Measurements from ENCODE around the gene ESRRA. TPM values are rescaled to one million over a fixed set of nuclear protein-coding genes. Genes with fewer than 3 reads are reported as not detected.

The ESRRA gene
- polyA plus RNA-seq, 1 donor from 2014 or later = 29.0 TPM

DNA sequence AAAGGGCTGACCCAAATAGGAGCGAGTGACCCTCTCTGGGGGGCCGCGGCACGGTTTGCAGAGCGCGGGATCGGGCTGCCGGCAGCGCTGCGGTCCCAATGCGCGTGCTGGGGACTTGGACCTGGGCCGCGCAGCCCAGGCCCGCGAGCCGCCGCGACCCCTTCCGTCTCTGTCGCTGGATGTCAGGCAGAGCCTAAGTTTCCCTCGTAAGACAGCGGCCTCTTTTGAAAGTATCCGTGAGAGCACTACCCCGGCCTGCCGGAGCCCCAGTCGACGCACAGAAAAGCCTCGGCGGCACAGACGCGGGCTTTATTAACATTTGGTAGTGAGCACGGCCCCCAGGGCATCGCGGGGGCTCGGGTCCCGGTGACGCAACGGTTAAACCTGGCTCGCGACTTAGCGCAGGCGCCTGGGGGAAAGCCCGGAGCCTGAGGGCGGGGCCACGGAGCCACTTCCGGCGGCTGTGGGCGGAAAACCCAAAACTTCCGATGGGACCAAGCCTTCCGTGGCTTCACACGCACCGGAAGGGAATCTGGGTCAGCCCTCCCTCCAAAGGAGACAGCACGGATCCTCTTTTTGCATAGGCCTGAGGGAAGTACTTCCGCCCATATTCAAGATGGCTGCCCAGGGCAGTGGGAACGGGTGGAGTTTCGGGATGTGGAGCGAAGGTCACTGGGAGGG is 35.6 kb upstream of the ESRRA start:
- H3K9ac ChIP-seq (ENCODE audit: low read length) = peak overlapping the region; percentile 87
- no peaks in the 10 kb centered on the region for H4K20me1 ChIP-seq (ENCODE audit: insufficient read depth)
- no peaks in the 10 kb centered on the region for H3K36me3 ChIP-seq (ENCODE audit: insufficient read depth, low read length)
- peaks cover 6% of the 10 kb centered on the region for H3F3A ChIP-seq (ENCODE audit: insufficient read depth, low read length, poor library complexity, severe bottlenecking)
- TF ChIP-seq, protein P1, sequence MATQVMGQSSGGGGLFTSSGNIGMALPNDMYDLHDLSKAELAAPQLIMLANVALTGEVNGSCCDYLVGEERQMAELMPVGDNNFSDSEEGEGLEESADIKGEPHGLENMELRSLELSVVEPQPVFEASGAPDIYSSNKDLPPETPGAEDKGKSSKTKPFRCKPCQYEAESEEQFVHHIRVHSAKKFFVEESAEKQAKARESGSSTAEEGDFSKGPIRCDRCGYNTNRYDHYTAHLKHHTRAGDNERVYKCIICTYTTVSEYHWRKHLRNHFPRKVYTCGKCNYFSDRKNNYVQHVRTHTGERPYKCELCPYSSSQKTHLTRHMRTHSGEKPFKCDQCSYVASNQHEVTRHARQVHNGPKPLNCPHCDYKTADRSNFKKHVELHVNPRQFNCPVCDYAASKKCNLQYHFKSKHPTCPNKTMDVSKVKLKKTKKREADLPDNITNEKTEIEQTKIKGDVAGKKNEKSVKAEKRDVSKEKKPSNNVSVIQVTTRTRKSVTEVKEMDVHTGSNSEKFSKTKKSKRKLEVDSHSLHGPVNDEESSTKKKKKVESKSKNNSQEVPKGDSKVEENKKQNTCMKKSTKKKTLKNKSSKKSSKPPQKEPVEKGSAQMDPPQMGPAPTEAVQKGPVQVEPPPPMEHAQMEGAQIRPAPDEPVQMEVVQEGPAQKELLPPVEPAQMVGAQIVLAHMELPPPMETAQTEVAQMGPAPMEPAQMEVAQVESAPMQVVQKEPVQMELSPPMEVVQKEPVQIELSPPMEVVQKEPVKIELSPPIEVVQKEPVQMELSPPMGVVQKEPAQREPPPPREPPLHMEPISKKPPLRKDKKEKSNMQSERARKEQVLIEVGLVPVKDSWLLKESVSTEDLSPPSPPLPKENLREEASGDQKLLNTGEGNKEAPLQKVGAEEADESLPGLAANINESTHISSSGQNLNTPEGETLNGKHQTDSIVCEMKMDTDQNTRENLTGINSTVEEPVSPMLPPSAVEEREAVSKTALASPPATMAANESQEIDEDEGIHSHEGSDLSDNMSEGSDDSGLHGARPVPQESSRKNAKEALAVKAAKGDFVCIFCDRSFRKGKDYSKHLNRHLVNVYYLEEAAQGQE (IDR thresholded peaks at IDR 0.05; ENCODE audit: borderline replicate concordance) = no peak
- TF ChIP-seq EZH2 (IDR thresholded peaks at IDR 0.05; ENCODE audit: borderline replicate concordance, insufficient read depth, low read length, poor library complexity, severe bottlenecking) = no peak
- peak; percentile 49 for TF ChIP-seq TAF1 (IDR thresholded peaks at IDR 0.05; ENCODE audit: low read depth)
- TF ChIP-seq POLR2AphosphoS5 (IDR thresholded peaks at IDR 0.05) = peak; percentile 76
- peak; percentile 70 for TF ChIP-seq SMC3 (conservative IDR thresholded peaks at IDR 0.05; ENCODE audit: poor library complexity)
- peak; percentile 70 for TF ChIP-seq RAD21 (conservative IDR thresholded peaks at IDR 0.05)
- TF ChIP-seq, protein P2, sequence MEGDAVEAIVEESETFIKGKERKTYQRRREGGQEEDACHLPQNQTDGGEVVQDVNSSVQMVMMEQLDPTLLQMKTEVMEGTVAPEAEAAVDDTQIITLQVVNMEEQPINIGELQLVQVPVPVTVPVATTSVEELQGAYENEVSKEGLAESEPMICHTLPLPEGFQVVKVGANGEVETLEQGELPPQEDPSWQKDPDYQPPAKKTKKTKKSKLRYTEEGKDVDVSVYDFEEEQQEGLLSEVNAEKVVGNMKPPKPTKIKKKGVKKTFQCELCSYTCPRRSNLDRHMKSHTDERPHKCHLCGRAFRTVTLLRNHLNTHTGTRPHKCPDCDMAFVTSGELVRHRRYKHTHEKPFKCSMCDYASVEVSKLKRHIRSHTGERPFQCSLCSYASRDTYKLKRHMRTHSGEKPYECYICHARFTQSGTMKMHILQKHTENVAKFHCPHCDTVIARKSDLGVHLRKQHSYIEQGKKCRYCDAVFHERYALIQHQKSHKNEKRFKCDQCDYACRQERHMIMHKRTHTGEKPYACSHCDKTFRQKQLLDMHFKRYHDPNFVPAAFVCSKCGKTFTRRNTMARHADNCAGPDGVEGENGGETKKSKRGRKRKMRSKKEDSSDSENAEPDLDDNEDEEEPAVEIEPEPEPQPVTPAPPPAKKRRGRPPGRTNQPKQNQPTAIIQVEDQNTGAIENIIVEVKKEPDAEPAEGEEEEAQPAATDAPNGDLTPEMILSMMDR (IDR thresholded peaks at IDR 0.05; ENCODE audit: poor library complexity, severe bottlenecking) = peak; percentile 62
- peak; percentile 71 for TF ChIP-seq MXI1 (conservative IDR thresholded peaks at IDR 0.05; ENCODE audit: poor library complexity, severe bottlenecking)
- peak; percentile 39 for TF ChIP-seq EP300 (conservative IDR thresholded peaks at IDR 0.05; ENCODE audit: poor library complexity, severe bottlenecking)
- peak overlapping the region; percentile 96 for H3K4me3 ChIP-seq (ENCODE audit: low read length)
- peak overlapping the region; percentile 87 for H3K27ac ChIP-seq (ENCODE audit: low read length)
- no peaks in the 10 kb centered on the region for H3K79me2 ChIP-seq (replicated peaks; ENCODE audit: insufficient read depth, low read length)
- H3K27me3 ChIP-seq (ENCODE audit: insufficient read depth, low read depth, low read length) = no peaks in the 10 kb centered on the region
- no peaks in the 10 kb centered on the region for H3K9me3 ChIP-seq (ENCODE audit: low read length)
- peak overlapping the region; percentile 45 for H2AFZ ChIP-seq (ENCODE audit: low read depth, low read length)
- H3K9me2 ChIP-seq (ENCODE audit: insufficient read depth, low read length) = no peaks in the 10 kb centered on the region
- H3K4me2 ChIP-seq (ENCODE audit: low read length) = peak overlapping the region; percentile 97

DNA sequence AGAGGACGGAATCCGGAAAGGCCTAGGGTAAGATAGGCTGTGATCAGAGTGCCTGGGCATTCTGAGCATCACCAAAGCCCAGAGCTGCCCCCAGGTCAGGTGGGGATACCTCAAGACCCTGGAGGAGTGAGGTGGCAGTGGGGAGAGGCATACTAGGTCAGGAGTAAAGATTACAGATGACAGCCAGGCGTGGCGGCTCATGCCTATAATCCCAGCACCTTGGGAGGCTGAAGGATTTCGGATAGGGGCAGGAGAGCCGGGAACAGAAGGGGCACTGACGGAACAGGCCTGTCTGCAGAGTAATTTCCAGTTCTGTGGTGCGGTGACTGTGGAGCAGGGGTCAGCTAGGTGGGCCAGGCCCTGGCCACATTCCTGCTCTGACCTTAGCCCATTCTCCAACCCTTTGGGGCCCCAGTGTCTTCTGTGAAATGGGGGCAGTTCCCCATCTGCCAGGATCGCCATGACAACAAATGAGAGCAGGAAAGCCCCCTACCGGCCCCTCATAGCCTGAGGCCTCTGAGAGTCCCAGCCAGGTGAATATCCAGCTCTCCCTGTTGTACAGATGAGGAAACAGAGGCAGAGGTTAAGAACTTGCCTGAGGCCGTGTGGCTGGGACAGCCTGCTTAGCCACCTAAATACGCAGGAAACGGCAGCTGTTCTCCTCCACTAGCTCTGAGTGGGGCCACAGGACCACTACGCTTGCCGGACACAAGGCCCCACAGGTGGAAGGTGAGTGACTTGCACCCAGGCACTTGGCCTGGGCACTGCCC is 30.1 kb upstream of the ESRRA start:
- H3K9ac ChIP-seq (ENCODE audit: low read length) = no peak overlapping the region
- no peak for TF ChIP-seq POLR2AphosphoS5 (IDR thresholded peaks at IDR 0.05)
- TF ChIP-seq SMC3 (conservative IDR thresholded peaks at IDR 0.05; ENCODE audit: poor library complexity) = no peak
- TF ChIP-seq, protein P1 (IDR thresholded peaks at IDR 0.05; ENCODE audit: borderline replicate concordance) = no peak
- no peak for TF ChIP-seq MXI1 (conservative IDR thresholded peaks at IDR 0.05; ENCODE audit: poor library complexity, severe bottlenecking)
- TF ChIP-seq TAF1 (IDR thresholded peaks at IDR 0.05; ENCODE audit: low read depth) = no peak
- no peak for TF ChIP-seq RAD21 (conservative IDR thresholded peaks at IDR 0.05)
- no peak for TF ChIP-seq EZH2 (IDR thresholded peaks at IDR 0.05; ENCODE audit: borderline replicate concordance, insufficient read depth, low read length, poor library complexity, severe bottlenecking)
- no peaks in the 10 kb centered on the region for H3K27me3 ChIP-seq (ENCODE audit: insufficient read depth, low read depth, low read length)
- no peaks in the 10 kb centered on the region for H3K9me3 ChIP-seq (ENCODE audit: low read length)
- H3K79me2 ChIP-seq (replicated peaks; ENCODE audit: insufficient read depth, low read length) = no peaks in the 10 kb centered on the region
- no peak overlapping the region for H3K27ac ChIP-seq (ENCODE audit: low read length)
- H3K4me3 ChIP-seq (ENCODE audit: low read length) = no peak overlapping the region
- no peaks in the 10 kb centered on the region for H4K20me1 ChIP-seq (ENCODE audit: insufficient read depth)
- no peak overlapping the region for H2AFZ ChIP-seq (ENCODE audit: low read depth, low read length)
- peaks cover 4% of the 10 kb centered on the region for H3F3A ChIP-seq (ENCODE audit: insufficient read depth, low read length, poor library complexity, severe bottlenecking)
- H3K36me3 ChIP-seq (ENCODE audit: insufficient read depth, low read length) = no peaks in the 10 kb centered on the region
- H3K9me2 ChIP-seq (ENCODE audit: insufficient read depth, low read length) = no peaks in the 10 kb centered on the region
- H3K4me2 ChIP-seq (ENCODE audit: low read length) = no peak overlapping the region
